ENCODE results near the gene SELENBP1. TPM values are rescaled to one million over a fixed set of nuclear protein-coding genes. Genes with fewer than 3 reads are reported as not detected.
"Not testable (repeated sequence)": the region's sequence is repeated elsewhere in the genome, so short reads cannot be mapped to it uniquely, and the experiment has no call there.

The SELENBP1 gene
- total RNA-seq, 1 experiment from 2014 or later = 5.2 TPM

GRCh38 chr1:151377150-151377884, 4.8 kb upstream of the SELENBP1 start:
- no peak for DNase-seq (ENCODE audit: low read depth)

GRCh38 chr1:151373196-151373595, 691 bp upstream of the SELENBP1 start:
- DNase-seq (ENCODE audit: low read depth) = no peak

GRCh38 chr1:151371370-151372057, 991 bp downstream of the SELENBP1 start:
- peak; percentile 45 for DNase-seq (ENCODE audit: low read depth)

- no peak for DNase-seq (ENCODE audit: low read depth)
Measured at GRCh38 chr1:151370211-151370911, 2.1 kb downstream of the SELENBP1 start.

GRCh38 chr1:151369621-151370048, 2.9 kb downstream of the SELENBP1 start:
- DNase-seq (ENCODE audit: low read depth) = no peak

GRCh38 chr1:151369302-151369610, 3.2 kb downstream of the SELENBP1 start:
- DNase-seq (ENCODE audit: low read depth) = no peak

GRCh38 chr1:151368393-151369301, 3.9 kb downstream of the SELENBP1 start:
- DNase-seq (ENCODE audit: low read depth) = no peak

GRCh38 chr1:151367658-151368392, 4.7 kb downstream of the SELENBP1 start:
- DNase-seq (ENCODE audit: low read depth) = no peak

GRCh38 chr1:151364996-151365395, 7.5 kb downstream of the SELENBP1 start:
- DNase-seq (ENCODE audit: low read depth) = no peak

- DNase-seq (ENCODE audit: low read depth) = no peak
Measured at GRCh38 chr1:151362308-151363155, 10.0 kb downstream of the SELENBP1 start.

- no peak for DNase-seq (ENCODE audit: low read depth)
Measured at GRCh38 chr1:151361883-151362282, 10.6 kb downstream of the SELENBP1 start.

- no peak for DNase-seq (ENCODE audit: low read depth)
Measured at GRCh38 chr1:151356696-151357095, 15.8 kb downstream of the SELENBP1 start.

- DNase-seq (ENCODE audit: low read depth) = peak; percentile 56
Measured at GRCh38 chr1:151352021-151352718, 20.3 kb downstream of the SELENBP1 start.

- not testable (repeated sequence) for DNase-seq (ENCODE audit: low read depth)
Measured at GRCh38 chr1:151350323-151350722, 22.2 kb downstream of the SELENBP1 start.

- no peak for DNase-seq (ENCODE audit: low read depth)
Measured at GRCh38 chr1:151347523-151348246, 24.8 kb downstream of the SELENBP1 start.

GRCh38 chr1:151346769-151347522, 25.6 kb downstream of the SELENBP1 start, which contains the start of gene RFX5:
Gene RFX5, minus strand, starts transcription at chr1:151347252. Its CDS starts 932 bp downstream, at chr1:151346320.
- peak; percentile 98 for DNase-seq (ENCODE audit: low read depth)

- DNase-seq (ENCODE audit: low read depth) = no peak
Measured at GRCh38 chr1:151346082-151346768, 26.3 kb downstream of the SELENBP1 start.
